Transverse colon (tissue), 3 donors: ENCODE results near the gene MYO5B.

Experiments
- POLR2A ChIP-seq: fragments of 450-650 bp; IDR thresholded peaks from one replicate; pipeline ENCODE4 v1.6.1; 2016; ENCODE audit warnings: antibody characterized with exemption, mild to moderate bottlenecking, moderate library complexity
- TF ChIP-seq, protein P1 (sequence below), 5 experiments: fragments of 200-600 bp in 3 of 5; fragments of 450-650 bp in 2 of 5; sonication (generic) in 3 of 5; IDR thresholded peaks; 1 replicate in 2 of 5; 2 replicates in 3 of 5; pipeline ENCODE4 v1.5.1; 2016 to 2017; ENCODE audit warnings: antibody characterized with exemption in 5 of 5, inconsistent platforms in 3 of 5, mild to moderate bottlenecking in 2 of 5, moderate library complexity in 1 of 5

DNA sequence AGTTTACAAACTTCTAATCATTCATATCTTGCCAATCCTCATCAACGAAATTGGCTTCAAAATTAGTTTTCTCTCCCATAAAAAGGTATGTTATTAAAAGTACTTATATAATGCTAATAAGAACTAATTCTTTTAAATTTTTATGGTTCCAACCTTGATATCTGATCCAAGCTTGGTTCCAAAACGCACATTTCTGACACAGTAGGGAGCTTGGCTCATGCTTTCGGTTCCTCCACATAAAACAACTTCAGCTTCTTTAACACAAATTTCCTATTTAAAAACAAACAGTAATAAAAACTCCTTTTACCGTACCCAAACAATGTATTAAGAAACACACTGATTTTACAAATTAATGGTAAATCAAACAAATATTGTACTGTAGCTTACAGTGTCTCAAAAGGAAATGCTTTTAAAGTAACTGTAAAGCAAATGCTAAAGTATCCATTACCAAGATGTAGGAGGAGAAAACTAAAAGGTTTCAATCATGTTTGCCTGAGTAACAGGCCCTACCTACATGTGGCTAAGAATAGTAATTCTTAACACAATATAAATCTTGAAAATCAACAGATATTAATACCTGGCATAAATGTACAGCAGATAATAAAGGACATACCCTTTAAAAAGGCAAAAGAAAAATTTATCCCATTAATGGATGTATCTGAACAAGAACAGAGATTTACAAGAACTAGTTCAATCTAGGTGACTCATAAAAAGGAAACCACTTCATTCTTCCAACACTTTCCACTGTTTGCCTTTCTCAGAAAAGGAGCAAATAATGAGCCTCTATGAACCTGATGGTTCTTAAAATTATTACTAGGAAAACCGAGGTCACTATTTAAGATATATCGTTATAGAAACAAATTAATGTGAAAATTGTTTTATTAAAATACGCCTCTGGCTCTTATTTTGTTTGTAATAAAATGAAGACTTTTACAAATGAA, 399.1 kb downstream of the MYO5B start:
- TF ChIP-seq, protein P1, sequence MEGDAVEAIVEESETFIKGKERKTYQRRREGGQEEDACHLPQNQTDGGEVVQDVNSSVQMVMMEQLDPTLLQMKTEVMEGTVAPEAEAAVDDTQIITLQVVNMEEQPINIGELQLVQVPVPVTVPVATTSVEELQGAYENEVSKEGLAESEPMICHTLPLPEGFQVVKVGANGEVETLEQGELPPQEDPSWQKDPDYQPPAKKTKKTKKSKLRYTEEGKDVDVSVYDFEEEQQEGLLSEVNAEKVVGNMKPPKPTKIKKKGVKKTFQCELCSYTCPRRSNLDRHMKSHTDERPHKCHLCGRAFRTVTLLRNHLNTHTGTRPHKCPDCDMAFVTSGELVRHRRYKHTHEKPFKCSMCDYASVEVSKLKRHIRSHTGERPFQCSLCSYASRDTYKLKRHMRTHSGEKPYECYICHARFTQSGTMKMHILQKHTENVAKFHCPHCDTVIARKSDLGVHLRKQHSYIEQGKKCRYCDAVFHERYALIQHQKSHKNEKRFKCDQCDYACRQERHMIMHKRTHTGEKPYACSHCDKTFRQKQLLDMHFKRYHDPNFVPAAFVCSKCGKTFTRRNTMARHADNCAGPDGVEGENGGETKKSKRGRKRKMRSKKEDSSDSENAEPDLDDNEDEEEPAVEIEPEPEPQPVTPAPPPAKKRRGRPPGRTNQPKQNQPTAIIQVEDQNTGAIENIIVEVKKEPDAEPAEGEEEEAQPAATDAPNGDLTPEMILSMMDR (IDR thresholded peaks at IDR 0.05) = no peak
- TF ChIP-seq POLR2A = no peak
